Fibroblast of lung (primary cell): ENCODE results near the gene FHOD3. TPM values are rescaled to one million over a fixed set of nuclear protein-coding genes. Genes with fewer than 3 reads are reported as not detected.

Source experiments
- DNase-seq, 2 donors: peaks; one replicate each; pipeline versions ENCODE4 v3.0.0 to v3.0.0-alpha.2; 2010; ENCODE audit warnings: low read depth in 2 of 2
- H2AFZ ChIP-seq: 2 replicates; pipeline ENCODE4 v1.5.1; 2012; ENCODE audit warnings: low read length, control low read depth, inconsistent platforms
- H3K27ac ChIP-seq: 2 replicates; pipeline ENCODE4 v1.5.1; 2011; ENCODE audit warnings: low read length, control low read depth; ENCODE audit not compliant: insufficient read depth
- H3K27me3 ChIP-seq: 2 replicates; pipeline ENCODE4 v1.5.1; 2011; ENCODE audit warnings: mild to moderate bottlenecking, low read length; ENCODE audit not compliant: control insufficient read depth, insufficient read depth
- H3K36me3 ChIP-seq: 2 replicates; pipeline ENCODE4 v1.5.1; 2011; ENCODE audit warnings: low read length; ENCODE audit not compliant: control insufficient read depth, insufficient read depth
- H3K4me1 ChIP-seq: 2 replicates; pipeline ENCODE4 v1.5.1; 2011; ENCODE audit warnings: low read length; ENCODE audit not compliant: control insufficient read depth, insufficient read depth; ENCODE audit errors: extremely low read depth
- H3K4me2 ChIP-seq: 2 replicates; pipeline ENCODE4 v1.5.1; 2011; ENCODE audit warnings: low read length, control low read depth; ENCODE audit not compliant: insufficient read depth; ENCODE audit errors: extremely low read depth
- H3K4me3 ChIP-seq, 4 experiments: fragments of 200-600 bp in 1 of 4; sonication (generic) in 1 of 4; replicated peaks in 1 of 4; 2 replicates each; pipeline ENCODE4 v1.5.1; 2011 to 2016; ENCODE audit warnings: low read length in 4 of 4, low read depth in 3 of 4, mild to moderate bottlenecking in 3 of 4, control low read depth in 2 of 4, inconsistent platforms in 1 of 4, mixed read lengths in 1 of 4; ENCODE audit not compliant: insufficient read depth in 1 of 4; ENCODE audit errors: control extremely low read depth in 1 of 4
- H3K79me2 ChIP-seq: 2 replicates; pipeline ENCODE4 v1.5.1; 2012; ENCODE audit warnings: mild to moderate bottlenecking, low read length, inconsistent platforms; ENCODE audit not compliant: control insufficient read depth, insufficient read depth
- H3K9ac ChIP-seq: 2 replicates; pipeline ENCODE4 v1.5.1; 2011; ENCODE audit warnings: mild to moderate bottlenecking, low read length, control low read depth; ENCODE audit not compliant: insufficient read depth
- H3K9me3 ChIP-seq: 2 replicates; pipeline ENCODE4 v1.5.1; 2012; ENCODE audit warnings: low read depth, low read length; ENCODE audit not compliant: control insufficient read depth, insufficient read depth
- H4K20me1 ChIP-seq: 2 replicates; pipeline ENCODE4 v1.5.1; 2011; ENCODE audit warnings: low read length; ENCODE audit not compliant: control insufficient read depth, insufficient read depth; ENCODE audit errors: extremely low read depth
- CTCF ChIP-seq, 2 donors: IDR thresholded peaks in 1 of 2; conservative IDR thresholded peaks in 1 of 2; 1 replicate in 1 of 2; 2 replicates in 1 of 2; pipeline ENCODE4 v1.5.1; 2011 to 2012; ENCODE audit warnings: low read length in 2 of 2, control low read depth in 1 of 2, inconsistent platforms in 1 of 2, low read depth in 1 of 2, mild to moderate bottlenecking in 1 of 2
- EZH2 ChIP-seq: IDR thresholded peaks from 2 replicates; pipeline ENCODE4 v1.5.1; 2012; ENCODE audit warnings: low read length, control low read depth, mild to moderate bottlenecking; ENCODE audit errors: missing control alignments
- polyA plus RNA-seq, 2 donors: library from polyadenylated mRNA; depleted of rRNA in 1 of 2; stranded (reverse) in 1 of 2; unstranded in 1 of 2; fragments of >200 nt; gene quantifications; 2 replicates each; pipeline ENCODE4 v1.2.1, GENCODE V29; 2011 to 2012; ENCODE audit warnings: missing spikeins in 1 of 2
- total RNA-seq: library from RNA; depleted of rRNA; stranded (reverse); fragments of >200 nt; gene quantifications from 2 replicates; pipeline ENCODE4 v1.2.1, GENCODE V29; 2014

Gene FHOD3
- total and polyA plus RNA-seq, 2 donors (not counting 1 experiment from before 2014, with no cell fraction given) = 16.1 to 28.2 TPM

DNA sequence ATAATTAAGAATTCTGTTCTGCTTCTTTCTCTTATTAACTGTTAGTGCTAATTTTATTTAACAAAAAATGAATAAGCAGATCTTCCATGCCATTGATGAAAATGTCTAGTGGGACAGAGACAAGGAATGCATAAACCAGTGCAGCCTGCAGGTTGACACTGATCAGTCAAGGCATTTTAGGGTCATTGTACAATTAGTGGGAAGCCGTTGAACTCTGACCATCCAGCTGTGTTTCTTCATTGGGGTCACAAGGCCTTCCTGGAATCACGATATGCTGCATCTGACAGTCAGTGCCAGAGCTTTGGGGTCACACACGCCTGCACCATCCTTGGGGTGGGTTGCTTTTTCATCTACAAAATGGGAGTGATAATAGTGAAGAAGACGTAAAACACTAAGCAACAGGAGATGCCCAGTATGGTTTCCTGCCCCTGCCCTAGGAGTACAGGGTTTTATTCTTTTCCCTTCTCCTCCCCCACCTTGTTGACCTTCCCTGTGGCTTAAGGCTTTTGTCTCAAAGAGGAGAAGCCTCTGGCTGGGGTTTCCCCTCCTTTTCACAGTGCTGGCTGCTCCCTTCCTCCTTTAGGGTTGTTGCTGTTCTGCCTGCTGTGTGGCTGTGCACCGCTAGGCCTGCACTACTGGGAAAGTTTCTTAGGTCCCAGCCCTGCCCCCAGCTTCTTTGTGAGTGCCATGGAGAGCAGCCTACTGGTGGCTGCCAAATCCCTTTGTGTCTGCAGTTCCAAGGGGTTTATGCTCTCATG, 285.7 kb downstream of the FHOD3 start:
- Histone ChIP-seq H3K4me3 (no peak overlapping the region), H3K27me3 (no peaks in the 10 kb centered on the region)
- TF ChIP-seq CTCF (conservative IDR thresholded peaks at IDR 0.05 in 1 of 2, IDR thresholded peaks at IDR 0.05 in 1 of 2; ENCODE audit: low read depth in 1 of 2, low read length in 2 of 2) = no peak
- TF ChIP-seq EZH2 = no peak

DNA sequence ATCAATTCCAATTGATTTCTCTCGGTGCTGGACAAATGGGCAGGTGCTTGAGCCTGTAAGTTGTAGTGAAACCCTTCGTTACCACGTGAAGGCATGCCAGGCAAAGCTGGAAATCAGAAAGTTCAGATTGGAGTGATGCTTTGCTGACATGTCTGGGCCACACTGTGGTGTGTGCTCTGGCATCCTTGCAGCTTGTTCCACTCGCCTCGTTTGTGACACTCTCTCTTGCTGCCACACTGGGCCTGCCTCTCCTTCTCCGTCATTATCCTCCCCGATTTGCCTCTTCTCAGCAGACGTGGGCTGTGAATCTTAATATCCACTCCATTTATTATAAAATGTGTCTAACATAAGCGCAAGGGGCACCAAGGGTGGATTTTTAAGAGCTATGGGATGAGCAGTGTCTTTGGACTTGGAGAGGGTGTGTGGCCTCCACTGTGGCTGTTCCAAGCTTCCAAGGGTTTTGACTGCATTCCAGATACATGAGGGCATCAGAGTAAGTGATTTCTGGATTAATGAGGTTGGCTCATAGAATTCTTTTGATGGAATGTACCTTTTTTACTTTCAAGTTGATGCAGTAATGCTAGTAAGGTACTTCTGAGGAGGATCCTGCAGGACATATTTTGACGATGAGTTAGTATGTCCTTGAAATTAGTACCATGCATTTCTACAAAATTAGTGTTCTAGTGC, 292.5 kb downstream of the FHOD3 start:
- Histone ChIP-seq H2AFZ (no peak overlapping the region), H3K9ac (no peak overlapping the region), H4K20me1 (no peaks in the 10 kb centered on the region), H3K4me2 (no peak overlapping the region), H3K27me3 (no peaks in the 10 kb centered on the region), H3K4me1 (no peaks in the 10 kb centered on the region), H3K79me2 (no peaks in the 10 kb centered on the region), H3K36me3 (no peaks in the 10 kb centered on the region), H3K27ac (no peak overlapping the region), H3K9me3 (no peaks in the 10 kb centered on the region), H3K4me3 (no peak overlapping the region)
- DNase-seq = peak in 1 of 2 donors; percentile 83
- no peak for TF ChIP-seq EZH2
- no peak for TF ChIP-seq CTCF (conservative IDR thresholded peaks at IDR 0.05 in 1 of 2, IDR thresholded peaks at IDR 0.05 in 1 of 2; ENCODE audit: low read depth in 1 of 2, low read length in 2 of 2)

More for the DNA sequence above, 285.7 kb downstream of the FHOD3 start:
- Histone ChIP-seq H3K9ac (no peak overlapping the region), H3K36me3 (no peaks in the 10 kb centered on the region), H3K4me1 (peaks cover 11% of the 10 kb centered on the region), H3K79me2 (no peaks in the 10 kb centered on the region), H3K9me3 (no peaks in the 10 kb centered on the region), H4K20me1 (no peaks in the 10 kb centered on the region), H3K27ac (no peak overlapping the region), H2AFZ (no peak overlapping the region), H3K4me2 (no peak overlapping the region)
- DNase-seq = no peak

DNA sequence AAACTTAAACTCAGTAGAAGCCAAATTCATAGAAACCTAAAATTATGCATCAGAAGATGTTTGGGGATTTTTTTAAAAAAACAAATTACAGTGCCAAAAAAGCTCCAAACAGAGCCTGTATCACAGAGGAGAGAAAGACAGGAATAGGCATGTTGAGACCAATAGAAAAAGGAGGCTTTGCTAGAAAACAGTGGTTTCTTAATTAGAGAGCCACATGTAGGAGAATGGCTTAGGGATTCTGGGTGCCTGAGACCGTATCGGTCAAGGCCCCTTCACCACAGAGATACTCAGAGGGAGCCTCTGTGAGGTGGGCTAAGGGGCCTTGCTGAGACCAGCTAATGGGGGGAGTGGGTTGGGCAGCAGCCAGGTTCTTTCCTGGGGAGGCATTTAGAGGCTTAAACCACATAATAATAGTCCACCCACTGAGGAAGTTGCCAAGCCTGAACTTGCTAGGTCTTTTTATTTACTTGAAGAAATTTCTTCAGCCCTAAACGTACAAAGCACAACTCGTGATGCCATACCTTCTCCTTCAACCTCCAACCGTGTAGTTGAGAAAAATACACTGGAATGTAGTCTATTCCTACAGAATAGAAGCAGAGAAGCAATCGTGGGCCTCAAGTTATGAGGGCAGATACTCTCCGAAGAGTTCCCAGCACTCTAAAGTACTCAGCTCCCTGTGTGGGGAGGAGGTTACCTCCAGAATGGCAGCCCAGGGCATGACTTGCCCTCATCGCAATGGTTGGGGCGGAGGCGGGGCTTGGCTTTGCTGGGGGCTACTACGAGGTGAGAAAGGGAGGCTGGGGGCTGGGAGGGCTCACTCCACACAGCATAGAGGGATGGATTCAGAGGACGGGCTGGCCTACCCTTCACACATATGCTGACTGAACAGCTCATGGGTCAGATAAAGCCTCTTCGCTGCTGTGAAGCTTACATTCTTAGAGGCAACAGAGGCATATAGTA, 293.4 kb downstream of the FHOD3 start:
- no peaks in the 10 kb centered on the region for H4K20me1 ChIP-seq
- no peak for DNase-seq
- no peaks in the 10 kb centered on the region for H3K27me3 ChIP-seq
- H2AFZ ChIP-seq = no peak overlapping the region
- TF ChIP-seq EZH2 = no peak
- TF ChIP-seq CTCF (conservative IDR thresholded peaks at IDR 0.05 in 1 of 2, IDR thresholded peaks at IDR 0.05 in 1 of 2; ENCODE audit: low read depth in 1 of 2, low read length in 2 of 2) = no peak
- H3K4me2 ChIP-seq = no peak overlapping the region
- H3K9ac ChIP-seq = no peak overlapping the region
- no peak overlapping the region for H3K27ac ChIP-seq
- H3K36me3 ChIP-seq = no peaks in the 10 kb centered on the region
- H3K4me3 ChIP-seq = no peak overlapping the region
- H3K9me3 ChIP-seq = no peaks in the 10 kb centered on the region
- H3K4me1 ChIP-seq = no peaks in the 10 kb centered on the region
- H3K79me2 ChIP-seq = no peaks in the 10 kb centered on the region
